IMR-90 (cell line): Measurements from ENCODE around the gene HINT2. TPM values are rescaled to one million over a fixed set of nuclear protein-coding genes. Genes with fewer than 3 reads are reported as not detected.

ENCODE experiments used
- ATAC-seq: fragments of 200-7000 bp; cut with Tn5 transposase; 2 replicates; pipeline ENCODE4 v1.9.1; 2020; ENCODE audit warnings: low read depth, mild to moderate bottlenecking, moderate library complexity
- BruUV-seq: library from RNA; stranded (reverse); fragments of 400-500 nt; replicated peaks from 2 replicates; lab custom pipeline; 2021; lab: Mats Ljungman, UMichigan
- CTCF ChIA-PET: fragments of 300-600 bp; formaldehyde crosslinking; extraction: SDS; loops from one replicate; lab custom pipeline; 2021; ENCODE audit warnings: antibody characterized with exemption; lab: Yijun Ruan, JAX
- POLR2A ChIA-PET: fragments of 300-600 bp; sonication (Branson Sonifier 250); formaldehyde crosslinking; loops from one replicate; lab custom pipeline; 2022; ENCODE audit warnings: antibody characterized with exemption; ENCODE audit not compliant: unreplicated experiment; lab: Charles Lee
- DNase-seq: peaks from one replicate; pipeline ENCODE4 v3.0.0; 2013
- H2AFZ ChIP-seq: replicated peaks from 2 replicates; pipeline ENCODE3; 2013; ENCODE audit warnings: low read length, mild to moderate bottlenecking; ENCODE audit not compliant: poor library complexity
- H2AK5ac ChIP-seq: 2 replicates; pipeline ENCODE4 v1.6.1; 2013; ENCODE audit warnings: low read depth, low read length, inconsistent platforms
- H2AK9ac ChIP-seq: replicated peaks from 2 replicates; pipeline ENCODE3; 2013; ENCODE audit warnings: mild to moderate bottlenecking, low read depth, low read length, moderate library complexity; ENCODE audit not compliant: poor library complexity
- H2BK120ac ChIP-seq: 2 replicates; pipeline ENCODE4 v1.6.1; 2013; ENCODE audit warnings: low read depth, low read length, inconsistent platforms
- H2BK15ac ChIP-seq: 3 replicates; pipeline ENCODE4 v1.6.1; 2013; ENCODE audit warnings: low read depth, low read length, inconsistent platforms
- H2BK20ac ChIP-seq: 2 replicates; pipeline ENCODE4 v1.6.1; 2013; ENCODE audit warnings: low read depth, mild to moderate bottlenecking, inconsistent platforms, low read length, moderate library complexity
- H2BK5ac ChIP-seq: 2 replicates; pipeline ENCODE4 v1.6.1; 2013; ENCODE audit warnings: mild to moderate bottlenecking, low read depth, low read length, inconsistent platforms; ENCODE audit not compliant: poor library complexity, severe bottlenecking
- H3K14ac ChIP-seq: replicated peaks from 2 replicates; pipeline ENCODE4 v1.6.1; 2013; ENCODE audit warnings: low read depth, low read length, inconsistent platforms
- H3K18ac ChIP-seq: 2 replicates; pipeline ENCODE4 v1.6.1; 2013; ENCODE audit warnings: low read depth, low read length, control low read depth
- H3K23ac ChIP-seq: 2 replicates; pipeline ENCODE4 v1.6.1; 2013; ENCODE audit warnings: low read depth, low read length, inconsistent platforms
- H3K27ac ChIP-seq: 2 replicates; pipeline ENCODE4 v1.5.1; 2013; ENCODE audit warnings: mild to moderate bottlenecking, control low read depth, low read length; ENCODE audit not compliant: insufficient read depth
- H3K27me3 ChIP-seq: 2 replicates; pipeline ENCODE4 v1.6.1; 2013; ENCODE audit warnings: low read length; ENCODE audit not compliant: control insufficient read depth, insufficient read depth
- H3K36me3 ChIP-seq: 2 replicates; pipeline ENCODE4 v1.6.1; 2013; ENCODE audit warnings: low read length, mixed read lengths; ENCODE audit not compliant: control insufficient read depth, insufficient read depth
- H3K4ac ChIP-seq: 2 replicates; pipeline ENCODE4 v1.6.1; 2013; ENCODE audit warnings: low read depth, low read length, inconsistent platforms
- H3K4me1 ChIP-seq: 2 replicates; pipeline ENCODE4 v1.6.1; 2013; ENCODE audit warnings: low read length, mixed read lengths; ENCODE audit not compliant: control insufficient read depth, insufficient read depth
- H3K4me2 ChIP-seq: 2 replicates; pipeline ENCODE4 v1.6.1; 2013; ENCODE audit warnings: low read depth, mild to moderate bottlenecking, control low read depth, low read length, moderate library complexity
- H3K4me3 ChIP-seq: 2 replicates; pipeline ENCODE4 v1.5.1; 2013; ENCODE audit warnings: low read depth, mild to moderate bottlenecking, control low read depth, low read length, moderate library complexity; ENCODE audit not compliant: insufficient read depth
- H3K56ac ChIP-seq: 2 replicates; pipeline ENCODE4 v1.6.1; 2013; ENCODE audit warnings: low read length, inconsistent platforms; ENCODE audit not compliant: insufficient read depth; ENCODE audit errors: extremely low read depth
- H3K79me1 ChIP-seq, 2 experiments: 2 replicates each; pipeline ENCODE4 v1.6.1; 2013; ENCODE audit warnings: low read length in 2 of 2, inconsistent platforms in 1 of 2, low read depth in 1 of 2
- H3K9ac ChIP-seq: 2 replicates; pipeline ENCODE4 v1.6.1; 2013; ENCODE audit warnings: low read depth, low read length, control low read depth
- H3K9me1 ChIP-seq: 2 replicates; pipeline ENCODE4 v1.6.1; 2013; ENCODE audit warnings: low read length, inconsistent platforms; ENCODE audit not compliant: insufficient read depth
- H3K9me3 ChIP-seq: 2 replicates; pipeline ENCODE4 v1.6.1; 2013; ENCODE audit warnings: low read length; ENCODE audit not compliant: control insufficient read depth, insufficient read depth
- H4K20me1 ChIP-seq: 2 replicates; pipeline ENCODE4 v1.6.1; 2013; ENCODE audit warnings: low read length, inconsistent platforms; ENCODE audit not compliant: insufficient read depth
- H4K5ac ChIP-seq: 2 replicates; pipeline ENCODE4 v1.6.1; 2013; ENCODE audit warnings: mild to moderate bottlenecking, low read depth, low read length, control low read depth
- H4K8ac ChIP-seq, 2 experiments: 2 replicates each; pipeline ENCODE4 v1.6.1; 2013; ENCODE audit warnings: low read depth in 2 of 2, low read length in 2 of 2, control low read depth in 1 of 2, inconsistent platforms in 1 of 2
- H4K91ac ChIP-seq: 2 replicates; pipeline ENCODE4 v1.6.1; 2013; ENCODE audit warnings: low read depth, low read length, inconsistent platforms; ENCODE audit not compliant: insufficient read depth
- BHLHE40 ChIP-seq: fragments of 150-350 bp; IDR thresholded peaks from 2 replicates; pipeline ENCODE4 v1.6.1; 2016; ENCODE audit warnings: mild to moderate bottlenecking, low read depth, low read length
- MAZ ChIP-seq: IDR thresholded peaks from 2 replicates; pipeline ENCODE4 v1.6.1; 2012; ENCODE audit warnings: low read depth, mild to moderate bottlenecking, low read length, improper control_type of control experiment, moderate library complexity, borderline replicate concordance
- RFX5 ChIP-seq: IDR thresholded peaks from 2 replicates; pipeline ENCODE4 v1.8.0; 2012; ENCODE audit warnings: low read depth, mild to moderate bottlenecking, low read length, moderate library complexity
- USF2 ChIP-seq: fragments of 150-350 bp; IDR thresholded peaks from 2 replicates; pipeline ENCODE4 v1.6.1; 2017; ENCODE audit warnings: mild to moderate bottlenecking, antibody characterized with exemption, low read length, low read depth
- WGBS, 2 experiments: methylation state at CpG; one replicate each; pipeline versions ENCODE4 v1.1.5 to v1.1.7; 2013; ENCODE audit warnings: missing lambda C conversion rate in 2 of 2; ENCODE audit not compliant: insufficient read length in 1 of 2; ENCODE audit errors: extremely low coverage in 2 of 2; 5-methylcytosine and 5-hydroxymethylcytosine counted together
- dilution Hi-C: fragments of 300-500 bp; cut with HindIII; formaldehyde crosslinking; loops from one replicate; pipeline ENCODE4 v1.14.3; 2018; ENCODE audit warnings: low sequenced_read_pairs; ENCODE audit not compliant: unreplicated experiment
- in situ Hi-C: fragments of 300-500 bp; cut with MboI; formaldehyde crosslinking; loops from 3 replicates; pipeline ENCODE4 v1.14.3; 2019; ENCODE audit warnings: low sequenced_read_pairs, inconsistent platforms, mixed read lengths
- intact Hi-C: fragments of 100-400 bp; cut with micrococcal nuclease; formaldehyde crosslinking; loops from 2 replicates; pipeline ENCODE4 v1.10.0; 2022
- microRNA-seq, 2 experiments: library from miRNA; stranded (forward) in 1 of 2; unstranded in 1 of 2; fragments of 10-50 nt in 1 of 2; fragments of <30 nt in 1 of 2; gene quantifications in 1 of 2; microRNA quantifications in 1 of 2; one replicate each; pipeline versions ENCODE3 to v1.1.0; 2013 to 2020; ENCODE audit not compliant: insufficient read depth in 1 of 2, insufficient read length in 1 of 2, unreplicated experiment in 1 of 2
- polyA plus RNA-seq, 3 experiments: library from polyadenylated mRNA; depleted of rRNA; stranded (reverse); fragments of >200 nt; gene quantifications; 2 replicates each; pipeline ENCODE4 v1.2.3, GENCODE V29; 2012; ENCODE audit warnings: low replicate concordance in 1 of 3
- small RNA-seq, 5 experiments: library from RNA; depleted of rRNA; stranded (forward); fragments of <200 nt; gene quantifications; one replicate each; pipeline ENCODE3, GENCODE V24; 2012
- total RNA-seq: library from RNA; depleted of rRNA; stranded (reverse); fragments of >200 nt; gene quantifications from 2 replicates; pipeline ENCODE4 v1.2.3, GENCODE V29; 2012; rRNA removed
- TF ChIP-seq, protein P1 (sequence below): fragments of 150-350 bp; IDR thresholded peaks from 2 replicates; pipeline ENCODE4 v1.6.1; 2016; ENCODE audit warnings: low read depth, mild to moderate bottlenecking, low read length, moderate library complexity, borderline replicate concordance

HINT2 gene
- total and polyA plus RNA-seq, 2 of the 4 experiments (the other 2 are of a cell fraction) = 7.5 to 20.6 TPM

DNA sequence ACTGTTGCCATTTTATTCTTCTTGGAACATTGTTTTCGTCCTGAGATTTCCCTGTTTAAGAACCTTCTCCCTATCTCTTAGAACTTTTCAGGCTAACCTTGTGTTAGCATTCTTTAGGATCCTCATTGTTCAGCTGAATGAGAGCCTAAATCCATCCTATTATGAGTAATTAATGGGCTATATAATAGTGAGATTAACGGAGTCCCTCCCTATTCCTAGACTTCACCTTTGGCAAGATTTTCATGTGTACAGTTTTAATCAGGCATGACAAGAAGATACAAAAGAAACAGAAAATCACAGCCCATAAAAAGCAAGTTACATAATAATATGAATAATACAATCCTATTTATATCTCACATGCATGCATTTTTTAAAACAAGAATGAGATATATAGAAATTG is 51.7 kb downstream of the HINT2 start:
- ChIA-PET CTCF (interaction anchor here (0.7 kb wide), 2 partner anchors 119 to 197 kb away, joined by 3 read pairs; no protein-coding TSS in a partner anchor), POLR2A (no interaction called here)
- DNase-seq = no peak

More for the DNA sequence above, 51.7 kb downstream of the HINT2 start:
- WGBS, 2 experiments = no CpG with 5 or more reads among the region's 2 CpGs
- H3K79me1 ChIP-seq = no peaks in the 10 kb centered on the region
- no TSS peak for BruUV-seq
- no peaks in the 10 kb centered on the region for H3K36me3 ChIP-seq
- no peak overlapping the region for H2BK120ac ChIP-seq
- no peak overlapping the region for H3K9ac ChIP-seq
- no peak overlapping the region for H3K4ac ChIP-seq
- no peaks in the 10 kb centered on the region for H4K20me1 ChIP-seq
- no peak for TF ChIP-seq MAZ
- no peak for TF ChIP-seq USF2
- no peak for TF ChIP-seq RFX5
- no peak for TF ChIP-seq BHLHE40
- TF ChIP-seq, protein P1, sequence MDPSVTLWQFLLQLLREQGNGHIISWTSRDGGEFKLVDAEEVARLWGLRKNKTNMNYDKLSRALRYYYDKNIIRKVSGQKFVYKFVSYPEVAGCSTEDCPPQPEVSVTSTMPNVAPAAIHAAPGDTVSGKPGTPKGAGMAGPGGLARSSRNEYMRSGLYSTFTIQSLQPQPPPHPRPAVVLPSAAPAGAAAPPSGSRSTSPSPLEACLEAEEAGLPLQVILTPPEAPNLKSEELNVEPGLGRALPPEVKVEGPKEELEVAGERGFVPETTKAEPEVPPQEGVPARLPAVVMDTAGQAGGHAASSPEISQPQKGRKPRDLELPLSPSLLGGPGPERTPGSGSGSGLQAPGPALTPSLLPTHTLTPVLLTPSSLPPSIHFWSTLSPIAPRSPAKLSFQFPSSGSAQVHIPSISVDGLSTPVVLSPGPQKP = no peak
- no peak overlapping the region for H2AK9ac ChIP-seq
- H3K9me1 ChIP-seq = no peaks in the 10 kb centered on the region
- in situ Hi-C loops = no loop called here
- no peak overlapping the region for H3K4me3 ChIP-seq
- H3K9me3 ChIP-seq = no peaks in the 10 kb centered on the region
- H2AK5ac ChIP-seq = no peak overlapping the region
- H3K14ac ChIP-seq = no peak overlapping the region
- no peak overlapping the region for H3K23ac ChIP-seq
- dilution Hi-C loops = no loop called here
- H2BK15ac ChIP-seq = no peak overlapping the region
- H2BK5ac ChIP-seq = no peak overlapping the region
- H3K18ac ChIP-seq = no peak overlapping the region
- no peak overlapping the region for H3K56ac ChIP-seq
- H4K5ac ChIP-seq = no peak overlapping the region
- no peak overlapping the region for H4K8ac ChIP-seq
- H3K27me3 ChIP-seq = peaks cover 3% of the 10 kb centered on the region
- H3K27ac ChIP-seq = no peak overlapping the region
- no peak overlapping the region for H2AFZ ChIP-seq
- no peak overlapping the region for H3K4me2 ChIP-seq
- intact Hi-C loops = no loop called here
- H3K4me1 ChIP-seq = no peaks in the 10 kb centered on the region
- no peak overlapping the region for H4K91ac ChIP-seq
- ATAC-seq = no peak
- H2BK20ac ChIP-seq = no peak overlapping the region

Small RNA genes lying within 50 kb of the gene (microRNA-seq; reads per million reads assigned to microRNA genes)
- not detected for gene HINT2 (ENCODE audit: insufficient read depth, insufficient read length)

Small RNA genes lying within 50 kb of the gene (small RNA-seq; reads per million reads assigned to genes)
- gene HINT2 = 0 to 2.0 (median 0) reads per million in 5 experiments

Other genes starting within 250 kb of the HINT2 start
- 3.1 and 3.4 TPM in 2 replicates for gene TESK1, start 209.8 kb downstream of the HINT2 start, total RNA-seq
- 21.0 and 22.9 TPM in 2 replicates for gene TESK1, start 209.8 kb downstream of the HINT2 start, polyA plus RNA-seq (2012; rRNA removed)
- 0.36 TPM in 1 of 2 replicates, not detected in the other for gene CD72, start 196.6 kb downstream of the HINT2 start, total RNA-seq
- 0.09 and 0.58 TPM in 2 replicates for gene CD72, start 196.6 kb downstream of the HINT2 start, polyA plus RNA-seq (2012; rRNA removed)
- gene SIT1, start 164.1 kb downstream of the HINT2 start, total RNA-seq = not detected in 2 replicates
- gene SIT1, start 164.1 kb downstream of the HINT2 start, polyA plus RNA-seq (2012; rRNA removed) = not detected in 2 replicates
- gene RMRP, start 157.0 kb downstream of the HINT2 start, total RNA-seq = 13,690 and 21,707 TPM in 2 replicates
- gene RMRP, start 157.0 kb downstream of the HINT2 start, polyA plus RNA-seq (2012; rRNA removed) = 39.7 and 88.0 TPM in 2 replicates
- gene CCDC107, start 156.8 kb downstream of the HINT2 start, total RNA-seq = 6.8 and 10.0 TPM in 2 replicates
- gene CCDC107, start 156.8 kb downstream of the HINT2 start, polyA plus RNA-seq (2012; rRNA removed) = 21.1 and 24.4 TPM in 2 replicates
- gene ARHGEF39, start 149.8 kb downstream of the HINT2 start, total RNA-seq = 0.56 and 2.5 TPM in 2 replicates
- 2.1 and 2.8 TPM in 2 replicates for gene ARHGEF39, start 149.8 kb downstream of the HINT2 start, polyA plus RNA-seq (2012; rRNA removed)
- gene CA9, start 141.1 kb downstream of the HINT2 start, total RNA-seq = 0.54 and 0.56 TPM in 2 replicates
- gene CA9, start 141.1 kb downstream of the HINT2 start, polyA plus RNA-seq (2012; rRNA removed) = 3.7 and 3.9 TPM in 2 replicates
- 960 and 1,994 TPM in 2 replicates for gene TPM2, start 125.1 kb downstream of the HINT2 start, total RNA-seq
- 2,500 and 2,548 TPM in 2 replicates for gene TPM2, start 125.1 kb downstream of the HINT2 start, polyA plus RNA-seq (2012; rRNA removed)
- 337 and 346 TPM in 2 replicates for gene TLN1, start 82.8 kb downstream of the HINT2 start, total RNA-seq
- 224 and 228 TPM in 2 replicates for gene TLN1, start 82.8 kb downstream of the HINT2 start, polyA plus RNA-seq (2012; rRNA removed)
- 105 and 106 TPM in 2 replicates for gene CREB3, start 82.4 kb downstream of the HINT2 start, total RNA-seq
- gene CREB3, start 82.4 kb downstream of the HINT2 start, polyA plus RNA-seq (2012; rRNA removed) = 54.9 and 60.7 TPM in 2 replicates
- 14.2 and 18.1 TPM in 2 replicates for gene GBA2, start 65.8 kb downstream of the HINT2 start, total RNA-seq
- 37.0 and 38.2 TPM in 2 replicates for gene GBA2, start 65.8 kb downstream of the HINT2 start, polyA plus RNA-seq (2012; rRNA removed)
- gene RGP1, start 65.8 kb downstream of the HINT2 start, total RNA-seq = 10.2 and 10.8 TPM in 2 replicates
- 13.5 and 14.3 TPM in 2 replicates for gene RGP1, start 65.8 kb downstream of the HINT2 start, polyA plus RNA-seq (2012; rRNA removed)
- gene MSMP, start 60.8 kb downstream of the HINT2 start, total RNA-seq = not detected in 2 replicates
- not detected in 2 replicates for gene MSMP, start 60.8 kb downstream of the HINT2 start, polyA plus RNA-seq (2012; rRNA removed)
- gene NPR2, start 23.5 kb downstream of the HINT2 start, total RNA-seq = 5.2 and 6.4 TPM in 2 replicates
- 29.9 and 35.7 TPM in 2 replicates for gene NPR2, start 23.5 kb downstream of the HINT2 start, polyA plus RNA-seq (2012; rRNA removed)
- 0.28 and 0.72 TPM in 2 replicates for gene SPAG8, start 2.8 kb downstream of the HINT2 start, total RNA-seq
- gene SPAG8, start 2.8 kb downstream of the HINT2 start, polyA plus RNA-seq (2012; rRNA removed) = 0.62 and 0.84 TPM in 2 replicates
- not detected in 2 replicates for gene FAM221B, start 13.7 kb upstream of the HINT2 start, total RNA-seq
- gene FAM221B, start 13.7 kb upstream of the HINT2 start, polyA plus RNA-seq (2012; rRNA removed) = not detected in 2 replicates
- gene TMEM8B, start 14.2 kb upstream of the HINT2 start, total RNA-seq = 0.56 and 0.72 TPM in 2 replicates
- 8.2 and 8.3 TPM in 2 replicates for gene TMEM8B, start 14.2 kb upstream of the HINT2 start, polyA plus RNA-seq (2012; rRNA removed)
- not detected in 2 replicates for gene OR13J1, start 55.4 kb upstream of the HINT2 start, total RNA-seq
- not detected in 2 replicates for gene OR13J1, start 55.4 kb upstream of the HINT2 start, polyA plus RNA-seq (2012; rRNA removed)
- 1.1 and 1.7 TPM in 2 replicates for gene HRCT1, start 91.2 kb upstream of the HINT2 start, total RNA-seq
- 3.9 and 4.4 TPM in 2 replicates for gene HRCT1, start 91.2 kb upstream of the HINT2 start, polyA plus RNA-seq (2012; rRNA removed)
- 0.18 and 0.28 TPM in 2 replicates for gene SPAAR, start 94.4 kb upstream of the HINT2 start, total RNA-seq
- gene SPAAR, start 94.4 kb upstream of the HINT2 start, polyA plus RNA-seq (2012; rRNA removed) = 0.24 and 0.32 TPM in 2 replicates
- gene OR2S2, start 143.1 kb upstream of the HINT2 start, total RNA-seq = 0.56 and 0.90 TPM in 2 replicates
- gene OR2S2, start 143.1 kb upstream of the HINT2 start, polyA plus RNA-seq (2012; rRNA removed) = 0.20 and 0.46 TPM in 2 replicates
- gene RECK, start 221.9 kb upstream of the HINT2 start, total RNA-seq = 23.5 and 27.2 TPM in 2 replicates
- 38.5 and 44.0 TPM in 2 replicates for gene RECK, start 221.9 kb upstream of the HINT2 start, polyA plus RNA-seq (2012; rRNA removed)